SKM-1 treated with dmso at 0.1 percent for 144 hours (cell line): ENCODE measurements around the gene CLEC18A.
"Not testable (repeated sequence)": the region's sequence is repeated elsewhere in the genome, so short reads cannot be mapped to it uniquely, and the experiment has no call there.

Source experiments
- DNase-seq: peaks from one replicate; lab custom pipeline; 2025; ENCODE audit not compliant: unreplicated experiment; lab: John Stamatoyannopoulos, UW

The CLEC18A gene

GRCh38 chr16:69951017-69951671 lies at the start of gene CLEC18A:
TSS of gene CLEC18A (plus strand) at chr16:69951334. CDS start at chr16:69951367, 33 bp downstream.
- not testable (repeated sequence) for DNase-seq

- no peak for DNase-seq
These were observed 47.2 kb upstream of the CLEC18A start for GRCh38 chr16:69903865-69904415.

GRCh38 chr16:69904495-69905170 lies 46.5 kb upstream of the CLEC18A start:
- no peak for DNase-seq

- DNase-seq: no peak
These were observed 46.0 kb upstream of the CLEC18A start for GRCh38 chr16:69905171-69905555.

GRCh38 chr16:69906838-69907401 lies 44.2 kb upstream of the CLEC18A start:
- DNase-seq: no peak

GRCh38 chr16:69909043-69909442 lies 42.1 kb upstream of the CLEC18A start:
- DNase-seq: no peak

GRCh38 chr16:69909760-69910159 lies 41.4 kb upstream of the CLEC18A start:
- DNase-seq: no peak

GRCh38 chr16:69910964-69911363 lies 40.2 kb upstream of the CLEC18A start:
- DNase-seq: no peak

- no peak for DNase-seq
These were observed 34.7 kb upstream of the CLEC18A start for GRCh38 chr16:69916462-69916861.

- no peak for DNase-seq
These were observed 33.8 kb upstream of the CLEC18A start for GRCh38 chr16:69917311-69917710.

- DNase-seq: no peak
These were observed 33.4 kb upstream of the CLEC18A start for GRCh38 chr16:69917739-69918138.

- no peak for DNase-seq
These were observed 32.9 kb upstream of the CLEC18A start for GRCh38 chr16:69918241-69918640.

- DNase-seq: no peak
These were observed 30.0 kb upstream of the CLEC18A start for GRCh38 chr16:69921127-69921526.

- DNase-seq: no peak
These were observed 28.9 kb upstream of the CLEC18A start for GRCh38 chr16:69922200-69922599.

GRCh38 chr16:69924041-69924775 lies 26.9 kb upstream of the CLEC18A start:
- no peak for DNase-seq

- DNase-seq: no peak
These were observed 26.4 kb upstream of the CLEC18A start for GRCh38 chr16:69924777-69925191.

GRCh38 chr16:69925311-69925710 lies 25.8 kb upstream of the CLEC18A start:
- DNase-seq: no peak

- DNase-seq: no peak
These were observed 24.9 kb upstream of the CLEC18A start for GRCh38 chr16:69926241-69926640.

GRCh38 chr16:69927056-69927757 lies 23.9 kb upstream of the CLEC18A start:
- no peak for DNase-seq

- DNase-seq: no peak
These were observed 22.2 kb upstream of the CLEC18A start for GRCh38 chr16:69928856-69929400.
